Right lobe of liver (tissue), 6 donors: ENCODE data around the gene NFS1. TPM values are rescaled to one million over a fixed set of nuclear protein-coding genes. Genes with fewer than 3 reads are reported as not detected.

Experiments
- ATAC-seq, 4 donors: fragments of 200-7000 bp; cut with Tn5 transposase; one replicate each; pipeline ENCODE4 v1.9.1; 2020; ENCODE audit warnings: mild to moderate bottlenecking in 4 of 4, moderate library complexity in 4 of 4
- DNase-seq, 3 donors: peaks; one replicate each; pipeline ENCODE4 v3.0.0-alpha.2; 2020
- H3K27ac ChIP-seq, 3 donors: fragments of 200-600 bp; one replicate each; pipeline ENCODE4 v1.8.0; 2022
- H3K27me3 ChIP-seq, 2 donors: fragments of 200-600 bp; one replicate each; pipeline ENCODE4 v1.8.0; 2022
- H3K36me3 ChIP-seq, 4 donors: fragments of 200-600 bp; sonication (generic) in 1 of 4; one replicate each; pipeline versions ENCODE4 v1.5.1 to v1.8.0; 2017 to 2022; ENCODE audit warnings: control low read depth in 1 of 4
- H3K4me1 ChIP-seq, 4 donors: fragments of 200-600 bp; sonication (generic) in 1 of 4; one replicate each; pipeline versions ENCODE4 v1.5.1 to v1.8.0; 2017 to 2022; ENCODE audit warnings: control low read depth in 1 of 4
- H3K4me3 ChIP-seq, 3 donors: fragments of 200-600 bp; one replicate each; pipeline ENCODE4 v1.8.0; 2022
- H3K9me3 ChIP-seq, 4 donors: fragments of 200-600 bp; sonication (generic) in 1 of 4; one replicate each; pipeline versions ENCODE4 v1.5.1 to v1.8.0; 2017 to 2022; ENCODE audit warnings: control low read depth in 1 of 4
- CTCF ChIP-seq, 4 donors: fragments of 200-600 bp in 3 of 4; fragments of 450-650 bp in 1 of 4; IDR thresholded peaks; one replicate each; pipeline versions ENCODE4 v1.5.1 to v1.8.0; 2016 to 2022; ENCODE audit warnings: antibody characterized with exemption in 4 of 4, mild to moderate bottlenecking in 2 of 4
- POLR2A ChIP-seq: fragments of 450-650 bp; IDR thresholded peaks from one replicate; pipeline ENCODE4 v1.6.1; 2017; ENCODE audit warnings: antibody characterized with exemption, mild to moderate bottlenecking
- WGBS: methylation state at CpG from one replicate; pipeline ENCODE4 v1.1.6; 2018; ENCODE audit warnings: low coverage, low lambda C conversion rate; ENCODE audit not compliant: insufficient coverage; ENCODE audit errors: missing lambda C conversion rate; 5-methylcytosine and 5-hydroxymethylcytosine counted together
- intact Hi-C, 2 donors: fragments of 100-400 bp; cut with DNase I; formaldehyde crosslinking; loops; one replicate each; pipeline versions ENCODE4 v1.11.2 to v1.14.1; 2022
- total RNA-seq, 6 experiments: library from RNA; depleted of rRNA in 2 of 6; stranded (reverse); fragments of >200 nt in 2 of 6; fragmentation: NEBNext Ultra II Directional in 3 of 6; extraction: Animal tissue kit (Norgen Biotek cat#: 25700) in 3 of 6; gene quantifications; one replicate each; pipeline versions ENCODE4 v1.1.0 to v1.2.4, GENCODE V29; 2016 to 2023
- donor health status: DM: no; HTN: yes; CAD: no.
- donor health status: DM: no; HTN: no; CAD: no.
- donor health status: DM: no; HTN: no; CAD: no.
- donor health status: DM: no; HTN: yes; CAD: no.
- donor health status: DM: no; HTN: yes; CAD: no.

NFS1 gene
- total RNA-seq, 6 experiments from 2014 or later, result 30.9 to 63.7 (median 44.3) TPM

- intact Hi-C loops, result no loop called here
- no peak overlapping the region for H3K27ac ChIP-seq
Observed at GRCh38 chr20:35735826-35736470, 36.8 kb upstream of the NFS1 start.

DNA sequence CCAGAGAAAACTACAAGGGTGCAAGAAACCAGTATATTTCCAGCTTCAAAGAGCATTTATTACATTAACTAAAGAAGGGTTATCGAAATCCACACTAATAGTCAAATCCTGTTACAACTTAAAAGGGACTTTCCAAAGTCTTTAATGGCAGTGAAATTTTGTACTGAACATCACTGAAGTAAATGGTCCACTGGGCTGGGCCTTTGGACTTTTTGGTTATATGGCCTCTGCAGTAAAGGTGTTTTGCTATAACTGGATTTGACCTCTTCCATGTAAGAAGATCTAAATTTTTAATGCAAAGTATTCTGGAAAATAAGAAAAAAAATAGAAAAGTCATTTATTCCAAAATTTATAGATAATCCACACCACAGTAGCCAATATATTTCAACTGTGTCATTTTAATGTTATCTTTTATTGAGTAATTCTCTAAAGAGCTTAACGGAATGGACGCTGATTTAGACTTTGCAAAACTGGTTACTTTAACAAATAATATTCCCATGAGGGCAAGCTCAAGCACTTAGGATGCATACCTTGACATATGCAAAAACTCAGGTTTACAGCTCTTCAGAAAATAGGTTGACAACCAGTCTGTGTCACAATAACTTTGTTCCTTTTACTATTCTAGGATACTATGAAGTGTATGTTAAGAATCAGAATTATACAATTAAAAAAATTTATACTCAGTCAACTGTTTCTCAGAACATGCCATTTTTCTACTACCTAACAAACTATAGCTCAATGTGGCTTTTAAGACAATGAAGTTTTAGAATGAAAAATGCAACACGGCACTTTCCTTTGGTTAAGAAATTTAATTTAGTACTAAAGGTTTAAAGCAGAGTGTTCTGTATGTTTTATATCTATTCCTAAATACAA is 35.9 kb upstream of the NFS1 start:
- DNase-seq, result no peak
- Histone ChIP-seq H3K27me3 (no peaks in the 10 kb centered on the region), H3K4me3 (no peak overlapping the region), H3K9me3 (no peaks in the 10 kb centered on the region), H3K4me1 (peaks cover 0 to 52% (median 21%) of the 10 kb centered on the region in 4 donors), H3K27ac (no peak overlapping the region), H3K36me3 (peaks cover 10 to 98% (median 75%) of the 10 kb centered on the region in 4 donors)
- intact Hi-C loops, result no loop called here
- no peak for TF ChIP-seq CTCF (IDR thresholded peaks at IDR 0.05)
- TF ChIP-seq POLR2A, result no peak
- ATAC-seq, result no peak
- 46% methylated on average over 4 of the region's 4 CpGs for WGBS

More at GRCh38 chr20:35735826-35736470, 36.8 kb upstream of the NFS1 start:
- no peaks in the 10 kb centered on the region for H3K27me3 ChIP-seq
- DNase-seq (no peak), ATAC-seq (no peak)
- peaks cover 10 to 97% (median 70%) of the 10 kb centered on the region in 4 donors for H3K36me3 ChIP-seq
- H3K4me3 ChIP-seq, result no peak overlapping the region
- peaks cover 0 to 54% (median 21%) of the 10 kb centered on the region in 4 donors for H3K4me1 ChIP-seq
- no peaks in the 10 kb centered on the region for H3K9me3 ChIP-seq
- TF ChIP-seq CTCF (IDR thresholded peaks at IDR 0.05) (no peak), POLR2A (no peak)
- WGBS, result 55% methylated on average over 7 of the region's 7 CpGs

DNA sequence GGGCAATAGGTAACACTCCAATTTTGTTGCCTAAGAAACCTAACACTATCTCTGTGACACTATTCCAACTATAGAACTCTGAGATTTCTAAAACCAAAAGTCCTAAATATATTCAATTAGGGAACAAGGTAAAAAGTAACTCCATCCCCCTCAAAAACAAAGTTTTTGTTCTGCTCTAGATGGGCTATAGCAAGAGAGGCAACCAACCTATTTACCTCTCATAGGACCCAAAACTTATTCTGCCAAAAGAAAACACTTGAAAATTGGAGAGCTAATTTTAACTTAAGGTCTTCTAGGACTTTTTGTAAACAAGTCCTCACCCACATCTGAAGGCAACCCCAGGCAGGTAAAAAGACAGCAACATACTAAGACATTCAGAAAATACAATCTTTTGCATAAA is 35.2 kb upstream of the NFS1 start:
- Histone ChIP-seq H3K27ac (no peak overlapping the region), H3K4me3 (no peak overlapping the region), H3K36me3 (peaks cover 10 to 98% (median 77%) of the 10 kb centered on the region in 4 donors), H3K27me3 (no peaks in the 10 kb centered on the region), H3K9me3 (no peaks in the 10 kb centered on the region), H3K4me1 (peaks cover 0 to 46% (median 18%) of the 10 kb centered on the region in 4 donors)
- ATAC-seq (no peak), DNase-seq (no peak)
- TF ChIP-seq CTCF (IDR thresholded peaks at IDR 0.05) (no peak), POLR2A (no peak)
- intact Hi-C loops, result no loop called here

DNA sequence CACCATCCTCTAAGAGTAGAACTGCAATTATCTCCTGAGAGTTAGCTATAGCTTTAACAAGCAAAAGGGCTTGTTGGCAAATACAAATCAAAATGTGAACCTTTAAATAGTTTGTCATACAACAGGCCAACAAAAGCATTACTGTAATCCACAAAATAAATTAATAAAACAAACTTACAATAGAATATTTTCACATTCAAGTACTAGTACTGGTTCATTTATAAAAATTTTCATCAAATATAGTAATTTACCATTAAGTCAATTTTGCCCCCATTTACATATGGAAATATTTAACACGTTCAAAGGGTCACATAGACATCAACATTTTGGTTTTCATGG is 33.5 kb upstream of the NFS1 start:
- ATAC-seq (no peak), DNase-seq (no peak)
- TF ChIP-seq CTCF (IDR thresholded peaks at IDR 0.05), result no peak
- TF ChIP-seq POLR2A, result no peak
- WGBS, result 56% methylated on average over 1 of the region's 1 CpG
- H3K27me3 ChIP-seq, result no peaks in the 10 kb centered on the region
- peaks cover 10 to 98% (median 81%) of the 10 kb centered on the region in 4 donors for H3K36me3 ChIP-seq
- peaks cover 0 to 31% (median 10%) of the 10 kb centered on the region in 4 donors for H3K4me1 ChIP-seq
- no peaks in the 10 kb centered on the region for H3K9me3 ChIP-seq
- no peak overlapping the region for H3K4me3 ChIP-seq
- H3K27ac ChIP-seq, result no peak overlapping the region
- intact Hi-C loops, result no loop called here
